ENCODE results near the gene RANBP9.

GRCh38 chr6:13667655-13668054 is 44.0 kb downstream of the RANBP9 start:
- no peak for TF ChIP-seq EZH2 (IDR thresholded peaks at IDR 0.05; ENCODE audit: borderline replicate concordance, low read depth, low read length, poor library complexity, severe bottlenecking)
- TF ChIP-seq, protein P1, sequence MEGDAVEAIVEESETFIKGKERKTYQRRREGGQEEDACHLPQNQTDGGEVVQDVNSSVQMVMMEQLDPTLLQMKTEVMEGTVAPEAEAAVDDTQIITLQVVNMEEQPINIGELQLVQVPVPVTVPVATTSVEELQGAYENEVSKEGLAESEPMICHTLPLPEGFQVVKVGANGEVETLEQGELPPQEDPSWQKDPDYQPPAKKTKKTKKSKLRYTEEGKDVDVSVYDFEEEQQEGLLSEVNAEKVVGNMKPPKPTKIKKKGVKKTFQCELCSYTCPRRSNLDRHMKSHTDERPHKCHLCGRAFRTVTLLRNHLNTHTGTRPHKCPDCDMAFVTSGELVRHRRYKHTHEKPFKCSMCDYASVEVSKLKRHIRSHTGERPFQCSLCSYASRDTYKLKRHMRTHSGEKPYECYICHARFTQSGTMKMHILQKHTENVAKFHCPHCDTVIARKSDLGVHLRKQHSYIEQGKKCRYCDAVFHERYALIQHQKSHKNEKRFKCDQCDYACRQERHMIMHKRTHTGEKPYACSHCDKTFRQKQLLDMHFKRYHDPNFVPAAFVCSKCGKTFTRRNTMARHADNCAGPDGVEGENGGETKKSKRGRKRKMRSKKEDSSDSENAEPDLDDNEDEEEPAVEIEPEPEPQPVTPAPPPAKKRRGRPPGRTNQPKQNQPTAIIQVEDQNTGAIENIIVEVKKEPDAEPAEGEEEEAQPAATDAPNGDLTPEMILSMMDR (conservative IDR thresholded peaks at IDR 0.05; ENCODE audit: low read depth, low read length): no peak
